Type B pancreatic cell (in vitro differentiated cells): ENCODE results near the gene SERPINB5. TPM values are rescaled to one million over a fixed set of nuclear protein-coding genes. Genes with fewer than 3 reads are reported as not detected.

Source experiments
- DNase-seq: peaks from one replicate; pipeline ENCODE4 v3.0.0; 2021; ENCODE audit warnings: mixed read lengths; ENCODE audit not compliant: unreplicated experiment; ENCODE audit errors: extremely low spot score
- H3K27ac Mint-ChIP-seq: 2 replicates; pipeline ENCODE4 v1.8.0; 2021; ENCODE audit warnings: mild to moderate bottlenecking, mixed read lengths
- H3K27me3 Mint-ChIP-seq: 2 replicates; pipeline ENCODE4 v1.8.0; 2021; ENCODE audit warnings: mixed read lengths
- H3K36me3 Mint-ChIP-seq: 2 replicates; pipeline ENCODE4 v1.8.0; 2021; ENCODE audit warnings: mixed read lengths
- H3K4me1 Mint-ChIP-seq: one replicate; pipeline ENCODE4 v1.8.0; 2021; ENCODE audit warnings: mixed read lengths; ENCODE audit not compliant: unreplicated experiment
- H3K4me3 Mint-ChIP-seq: 2 replicates; pipeline ENCODE4 v1.8.0; 2021; ENCODE audit warnings: mild to moderate bottlenecking, mixed read lengths
- H3K9me3 Mint-ChIP-seq: 2 replicates; pipeline ENCODE4 v1.8.0; 2021; ENCODE audit warnings: mixed read lengths
- CTCF ChIP-seq: fragments of 200-600 bp; sonication (generic); conservative IDR thresholded peaks from 2 replicates; pipeline ENCODE4 v1.5.0; 2021; ENCODE audit warnings: antibody characterized with exemption, mild to moderate bottlenecking
- total RNA-seq: library from RNA; stranded (reverse); gene quantifications from 2 replicates; pipeline ENCODE4 v1.2.1, GENCODE V29; 2021; ENCODE audit warnings: low replicate concordance

Gene SERPINB5
- total RNA-seq, 1 donor from 2014 or later = 1.4 TPM

- Mint-ChIP-seq H3K36me3 (no peaks in the 10 kb centered on the region), H3K27ac (peak overlapping the region; percentile 15), H3K27me3 (peaks cover 2% of the 10 kb centered on the region), H3K4me3 (peak overlapping the region; percentile 28), H3K4me1 (peaks cover 14% of the 10 kb centered on the region), H3K9me3 (peaks cover 6% of the 10 kb centered on the region)
- DNase-seq = no peak
- peak; percentile 69 for TF ChIP-seq CTCF
Observed at GRCh38 chr18:63514888-63515678, 38.3 kb downstream of the SERPINB5 start.

GRCh38 chr18:63515801-63516200 is 39.0 kb downstream of the SERPINB5 start:
- Mint-ChIP-seq H3K27ac (no peak overlapping the region), H3K4me1 (peaks cover 14% of the 10 kb centered on the region), H3K4me3 (no peak overlapping the region), H3K27me3 (peaks cover 2% of the 10 kb centered on the region), H3K36me3 (no peaks in the 10 kb centered on the region), H3K9me3 (peaks cover 6% of the 10 kb centered on the region)
- no peak for DNase-seq
- TF ChIP-seq CTCF = no peak

- Mint-ChIP-seq H3K36me3 (no peaks in the 10 kb centered on the region), H3K9me3 (no peaks in the 10 kb centered on the region), H3K4me3 (peak overlapping the region; percentile 11), H3K27me3 (peaks cover 3% of the 10 kb centered on the region), H3K4me1 (peaks cover 14% of the 10 kb centered on the region), H3K27ac (peak overlapping the region; percentile 15)
- TF ChIP-seq CTCF = peak; percentile 88
- DNase-seq = no peak
Observed at GRCh38 chr18:63518178-63519012, 41.6 kb downstream of the SERPINB5 start.

GRCh38 chr18:63520053-63520685 is 43.4 kb downstream of the SERPINB5 start:
- H3K4me3 Mint-ChIP-seq = no peak overlapping the region
- DNase-seq = no peak
- peaks cover 4% of the 10 kb centered on the region for H3K27me3 Mint-ChIP-seq
- H3K36me3 Mint-ChIP-seq = no peaks in the 10 kb centered on the region
- peaks cover 8% of the 10 kb centered on the region for H3K4me1 Mint-ChIP-seq
- H3K9me3 Mint-ChIP-seq = no peaks in the 10 kb centered on the region
- TF ChIP-seq CTCF = no peak
- peak overlapping the region; percentile 18 for H3K27ac Mint-ChIP-seq

GRCh38 chr18:63523660-63524059 is 46.9 kb downstream of the SERPINB5 start:
- no peak for DNase-seq
- Mint-ChIP-seq H3K9me3 (no peaks in the 10 kb centered on the region), H3K4me1 (peaks cover under 1% of the 10 kb centered on the region), H3K27ac (no peak overlapping the region), H3K4me3 (no peak overlapping the region), H3K27me3 (peaks cover 4% of the 10 kb centered on the region), H3K36me3 (no peaks in the 10 kb centered on the region)
- TF ChIP-seq CTCF = no peak
